Measurements from ENCODE around the gene CCDC148.
"Not testable (repeated sequence)": the region's sequence is repeated elsewhere in the genome, so short reads cannot be mapped to it uniquely, and the experiment has no call there.

The CCDC148 gene

GRCh38 chr2:158266111-158266510 is 190.4 kb downstream of the CCDC148 start:
- no peaks in the 10 kb centered on the region for H3K4me1 Mint-ChIP-seq (ENCODE audit: low read depth in 2 of 2)
- peaks cover 2 to 5% of the 10 kb centered on the region in 2 donors for H3K9me3 Mint-ChIP-seq
- no peak overlapping the region for H3K4me3 Mint-ChIP-seq
- H3K27me3 Mint-ChIP-seq = peaks cover 0 to 9% of the 10 kb centered on the region in 2 donors
- H3K27ac Mint-ChIP-seq = no peak overlapping the region
- ATAC-seq (replicated peaks) = no peak
- no peak for DNase-seq
- no peaks in the 10 kb centered on the region for H3K36me3 Mint-ChIP-seq (ENCODE audit: insufficient read depth)

GRCh38 chr2:158255257-158255656 is 201.3 kb downstream of the CCDC148 start:
- no peaks in the 10 kb centered on the region for H3K4me1 Mint-ChIP-seq (ENCODE audit: low read depth in 2 of 2)
- H3K9me3 Mint-ChIP-seq = peaks cover 0 to 2% of the 10 kb centered on the region in 2 donors
- DNase-seq (no peak), ATAC-seq (replicated peaks) (no peak)
- no peak overlapping the region for H3K4me3 Mint-ChIP-seq
- H3K27me3 Mint-ChIP-seq = peaks cover 0 to 13% of the 10 kb centered on the region in 2 donors
- H3K36me3 Mint-ChIP-seq (ENCODE audit: insufficient read depth) = no peaks in the 10 kb centered on the region
- H3K27ac Mint-ChIP-seq = no peak overlapping the region

GRCh38 chr2:158253170-158253569 is 203.4 kb downstream of the CCDC148 start:
- ATAC-seq (replicated peaks) (no peak), DNase-seq (no peak)
- Mint-ChIP-seq H3K27me3 (peaks cover 0 to 17% of the 10 kb centered on the region in 2 donors), H3K4me3 (no peak overlapping the region), H3K4me1 (ENCODE audit: low read depth in 2 of 2) (no peaks in the 10 kb centered on the region), H3K27ac (no peak overlapping the region), H3K36me3 (ENCODE audit: insufficient read depth) (no peaks in the 10 kb centered on the region), H3K9me3 (peaks cover 0 to 2% of the 10 kb centered on the region in 2 donors)

GRCh38 chr2:158251356-158251755 is 205.2 kb downstream of the CCDC148 start:
- no peak for ATAC-seq (replicated peaks)
- no peak for DNase-seq
- H3K9me3 Mint-ChIP-seq = peaks cover 0 to 2% of the 10 kb centered on the region in 2 donors
- peaks cover 0 to 19% of the 10 kb centered on the region in 2 donors for H3K27me3 Mint-ChIP-seq
- no peak overlapping the region for H3K4me3 Mint-ChIP-seq
- no peaks in the 10 kb centered on the region for H3K4me1 Mint-ChIP-seq (ENCODE audit: low read depth in 2 of 2)
- H3K36me3 Mint-ChIP-seq (ENCODE audit: insufficient read depth) = no peaks in the 10 kb centered on the region
- H3K27ac Mint-ChIP-seq = no peak overlapping the region

GRCh38 chr2:158243392-158243791 is 213.2 kb downstream of the CCDC148 start:
- Mint-ChIP-seq H3K4me3 (no peak overlapping the region), H3K27ac (no peak overlapping the region), H3K36me3 (ENCODE audit: insufficient read depth) (no peaks in the 10 kb centered on the region), H3K4me1 (ENCODE audit: low read depth in 2 of 2) (no peaks in the 10 kb centered on the region), H3K9me3 (no peaks in the 10 kb centered on the region), H3K27me3 (peaks cover 0 to 15% of the 10 kb centered on the region in 2 donors)
- DNase-seq (no peak), ATAC-seq (replicated peaks) (no peak)

- H3K9me3 Mint-ChIP-seq = no peaks in the 10 kb centered on the region
- peaks cover 0 to 15% of the 10 kb centered on the region in 2 donors for H3K27me3 Mint-ChIP-seq
- no peak for DNase-seq
- H3K4me1 Mint-ChIP-seq (ENCODE audit: low read depth in 2 of 2) = no peaks in the 10 kb centered on the region
- ATAC-seq (replicated peaks) = no peak
- no peak overlapping the region for H3K4me3 Mint-ChIP-seq
- no peak overlapping the region for H3K27ac Mint-ChIP-seq
- no peaks in the 10 kb centered on the region for H3K36me3 Mint-ChIP-seq (ENCODE audit: insufficient read depth)
Measured at GRCh38 chr2:158242280-158242679, 214.3 kb downstream of the CCDC148 start.

- H3K36me3 Mint-ChIP-seq (ENCODE audit: insufficient read depth) = no peaks in the 10 kb centered on the region
- DNase-seq = no peak
- no peaks in the 10 kb centered on the region for H3K4me1 Mint-ChIP-seq (ENCODE audit: low read depth in 2 of 2)
- no peaks in the 10 kb centered on the region for H3K9me3 Mint-ChIP-seq
- H3K4me3 Mint-ChIP-seq = no peak overlapping the region
- H3K27me3 Mint-ChIP-seq = peaks cover 0 to 9% of the 10 kb centered on the region in 2 donors
- no peak overlapping the region for H3K27ac Mint-ChIP-seq
- ATAC-seq (replicated peaks) = no peak
Measured at GRCh38 chr2:158240975-158241374, 215.6 kb downstream of the CCDC148 start.

GRCh38 chr2:158239271-158239670 is 217.3 kb downstream of the CCDC148 start:
- Mint-ChIP-seq H3K4me3 (no peak overlapping the region), H3K4me1 (ENCODE audit: low read depth in 2 of 2) (no peaks in the 10 kb centered on the region), H3K36me3 (ENCODE audit: insufficient read depth) (no peaks in the 10 kb centered on the region), H3K27ac (no peak overlapping the region), H3K27me3 (no peaks in the 10 kb centered on the region), H3K9me3 (no peaks in the 10 kb centered on the region)
- DNase-seq (no peak), ATAC-seq (replicated peaks) (no peak)

GRCh38 chr2:158234497-158234896 is 222.1 kb downstream of the CCDC148 start:
- no peaks in the 10 kb centered on the region for H3K9me3 Mint-ChIP-seq
- H3K4me1 Mint-ChIP-seq (ENCODE audit: low read depth in 2 of 2) = no peaks in the 10 kb centered on the region
- no peaks in the 10 kb centered on the region for H3K27me3 Mint-ChIP-seq
- ATAC-seq (replicated peaks) (no peak), DNase-seq (no peak)
- no peak overlapping the region for H3K4me3 Mint-ChIP-seq
- H3K27ac Mint-ChIP-seq = no peak overlapping the region
- H3K36me3 Mint-ChIP-seq (ENCODE audit: insufficient read depth) = no peaks in the 10 kb centered on the region

- no peaks in the 10 kb centered on the region for H3K36me3 Mint-ChIP-seq (ENCODE audit: insufficient read depth)
- DNase-seq = no peak
- no peak overlapping the region for H3K27ac Mint-ChIP-seq
- no peaks in the 10 kb centered on the region for H3K4me1 Mint-ChIP-seq (ENCODE audit: low read depth in 2 of 2)
- no peaks in the 10 kb centered on the region for H3K9me3 Mint-ChIP-seq
- H3K4me3 Mint-ChIP-seq = no peak overlapping the region
- H3K27me3 Mint-ChIP-seq = no peaks in the 10 kb centered on the region
- ATAC-seq (replicated peaks) = no peak
Measured at GRCh38 chr2:158232476-158232875, 224.1 kb downstream of the CCDC148 start.

GRCh38 chr2:158228943-158229508 is 227.5 kb downstream of the CCDC148 start:
- no peak overlapping the region for H3K4me3 Mint-ChIP-seq
- no peaks in the 10 kb centered on the region for H3K9me3 Mint-ChIP-seq
- no peaks in the 10 kb centered on the region for H3K27me3 Mint-ChIP-seq

GRCh38 chr2:158223066-158223465 is 233.5 kb downstream of the CCDC148 start:
- H3K4me1 Mint-ChIP-seq (ENCODE audit: low read depth in 2 of 2); DNase-seq; H3K9me3 Mint-ChIP-seq: not testable (repeated sequence)

More at GRCh38 chr2:158228943-158229508, 227.5 kb downstream of the CCDC148 start:
- no peaks in the 10 kb centered on the region for H3K36me3 Mint-ChIP-seq (ENCODE audit: insufficient read depth)
- ATAC-seq (replicated peaks) (no peak), DNase-seq (no peak)
- H3K4me1 Mint-ChIP-seq (ENCODE audit: low read depth in 2 of 2) = no peaks in the 10 kb centered on the region
- H3K27ac Mint-ChIP-seq = no peak overlapping the region

GRCh38 chr2:158221063-158222020 is 235.2 kb downstream of the CCDC148 start:
- Mint-ChIP-seq H3K36me3 (ENCODE audit: insufficient read depth) (no peaks in the 10 kb centered on the region), H3K4me3 (no peak overlapping the region), H3K9me3 (no peaks in the 10 kb centered on the region), H3K27ac (no peak overlapping the region), H3K4me1 (ENCODE audit: low read depth in 2 of 2) (no peaks in the 10 kb centered on the region), H3K27me3 (peaks cover 8 to 17% of the 10 kb centered on the region in 2 donors)
- DNase-seq (no peak), ATAC-seq (replicated peaks) (no peak)

More at GRCh38 chr2:158223066-158223465, 233.5 kb downstream of the CCDC148 start:
- not testable (repeated sequence) for H3K27ac Mint-ChIP-seq; ATAC-seq (replicated peaks); H3K36me3 Mint-ChIP-seq (ENCODE audit: insufficient read depth); H3K4me3 Mint-ChIP-seq
- peaks cover 8 to 17% of the 10 kb centered on the region in 2 donors for H3K27me3 Mint-ChIP-seq

- H3K27me3 Mint-ChIP-seq = peaks cover 8 to 14% of the 10 kb centered on the region in 2 donors
- H3K9me3 Mint-ChIP-seq = no peaks in the 10 kb centered on the region
- no peak overlapping the region for H3K4me3 Mint-ChIP-seq
- no peaks in the 10 kb centered on the region for H3K4me1 Mint-ChIP-seq (ENCODE audit: low read depth in 2 of 2)
- no peaks in the 10 kb centered on the region for H3K36me3 Mint-ChIP-seq (ENCODE audit: insufficient read depth)
- H3K27ac Mint-ChIP-seq = no peak overlapping the region
- DNase-seq (no peak), ATAC-seq (replicated peaks) (no peak)
Measured at GRCh38 chr2:158217593-158217992, 239.0 kb downstream of the CCDC148 start.

Data from effector memory CD8-positive, alpha-beta T cell (primary cell).